Measurements from ENCODE around the gene CTDSP2. TPM values are rescaled to one million over a fixed set of nuclear protein-coding genes. Genes with fewer than 3 reads are reported as not detected.

Gene CTDSP2
- total and polyA plus RNA-seq, 10 of the 15 experiments (the other 5 are each of a cell fraction or from before 2014, with no cell fraction given): 17.3 to 98.2 (median 54.1) TPM

DNA sequence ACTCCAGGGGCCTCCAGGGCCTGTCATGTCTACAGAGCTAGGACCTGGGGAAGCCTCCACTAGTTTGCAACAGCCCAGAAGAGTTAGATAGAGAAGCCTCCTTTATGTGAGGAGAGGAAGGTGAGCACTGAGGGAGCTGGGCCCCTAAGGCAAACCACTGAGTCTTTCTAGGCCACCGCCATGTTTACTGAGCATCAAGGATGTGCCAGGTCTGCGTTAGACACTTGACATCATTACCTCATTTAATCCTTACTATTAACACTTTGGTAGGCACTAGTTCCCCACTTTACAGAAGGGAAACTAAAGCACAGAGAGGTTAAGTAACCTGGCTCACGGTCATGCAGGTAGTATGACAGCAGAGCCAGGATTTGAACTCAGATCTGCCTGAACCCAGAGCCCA is 12.9 kb downstream of the CTDSP2 start (continued):
- no peak for TF ChIP-seq CEBPB (IDR thresholded peaks at IDR 0.05; ENCODE audit: borderline replicate concordance in 1 of 2, low read depth in 2 of 2, low read length in 2 of 2)
- TF ChIP-seq ESRRA (IDR thresholded peaks at IDR 0.05; ENCODE audit: low read length): no peak
- TF ChIP-seq POLR2AphosphoS2 (IDR thresholded peaks at IDR 0.05; ENCODE audit: low read depth, low read length): no peak
- TF ChIP-seq PAX8 (IDR thresholded peaks at IDR 0.05): no peak
- no peak for TF ChIP-seq EED (IDR thresholded peaks at IDR 0.05; ENCODE audit: low read depth)
- TF ChIP-seq NRF1 (conservative IDR thresholded peaks at IDR 0.05; ENCODE audit: low read depth, low read length): no peak
- TF ChIP-seq EGR1 (IDR thresholded peaks at IDR 0.05; ENCODE audit: borderline replicate concordance in 1 of 2, low read depth in 2 of 2, low read length in 2 of 2): no peak
- TF ChIP-seq, protein P1, sequence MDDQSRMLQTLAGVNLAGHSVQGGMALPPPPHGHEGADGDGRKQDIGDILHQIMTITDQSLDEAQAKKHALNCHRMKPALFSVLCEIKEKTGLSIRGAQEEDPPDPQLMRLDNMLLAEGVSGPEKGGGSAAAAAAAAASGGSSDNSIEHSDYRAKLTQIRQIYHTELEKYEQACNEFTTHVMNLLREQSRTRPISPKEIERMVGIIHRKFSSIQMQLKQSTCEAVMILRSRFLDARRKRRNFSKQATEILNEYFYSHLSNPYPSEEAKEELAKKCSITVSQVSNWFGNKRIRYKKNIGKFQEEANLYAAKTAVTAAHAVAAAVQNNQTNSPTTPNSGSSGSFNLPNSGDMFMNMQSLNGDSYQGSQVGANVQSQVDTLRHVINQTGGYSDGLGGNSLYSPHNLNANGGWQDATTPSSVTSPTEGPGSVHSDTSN (IDR thresholded peaks at IDR 0.05; ENCODE audit: insufficient replicate concordance, low read depth, low read length): no peak
- no peak for TF ChIP-seq ZNF207 (IDR thresholded peaks at IDR 0.05; ENCODE audit: borderline replicate concordance)
- TF ChIP-seq RUNX3 (IDR thresholded peaks at IDR 0.05; ENCODE audit: low read length): no peak

GRCh38 chr12:57832966-57833365 is 13.6 kb downstream of the CTDSP2 start:
- no peak overlapping the region for H3K9ac ChIP-seq (ENCODE audit: control insufficient read depth, insufficient read depth, low read length)
- WGBS (ENCODE audit: insufficient coverage, insufficient replicate concordance, low lambda C conversion rate, missing lambda C conversion rate): 33% methylated on average over 10 of the region's 10 CpGs
- DNase-seq (ENCODE audit: low read depth, low spot score): no peak
- TF ChIP-seq JUNB (IDR thresholded peaks at IDR 0.05): peak; percentile 52
- no peak for TF ChIP-seq MYC (IDR thresholded peaks at IDR 0.05; ENCODE audit: insufficient read depth, insufficient read length, insufficient replicate concordance, low read length, severe bottlenecking)
- TF ChIP-seq EGR1 (IDR thresholded peaks at IDR 0.05; ENCODE audit: borderline replicate concordance in 1 of 2, low read depth in 2 of 2, low read length in 2 of 2): no peak
- peak; percentile 90 for TF ChIP-seq NR2F1 (conservative IDR thresholded peaks at IDR 0.05)
- no peak for TF ChIP-seq NFYA (IDR thresholded peaks at IDR 0.05; ENCODE audit: borderline replicate concordance, low read depth, low read length)
- TF ChIP-seq TCF12 (IDR thresholded peaks at IDR 0.05; ENCODE audit: low read depth, low read length): peak; percentile 48; the same call in 1 of the 2 replicates
- TF ChIP-seq FOXM1 (IDR thresholded peaks at IDR 0.05; ENCODE audit: low read depth, low read length): no peak
- peak; percentile 40; the same call in 1 of the 2 replicates for TF ChIP-seq RUNX3 (IDR thresholded peaks at IDR 0.05; ENCODE audit: low read length)
- no peak for TF ChIP-seq STAT3 (IDR thresholded peaks at IDR 0.05; ENCODE audit: low read depth, low read length)
- TF ChIP-seq, protein P2, sequence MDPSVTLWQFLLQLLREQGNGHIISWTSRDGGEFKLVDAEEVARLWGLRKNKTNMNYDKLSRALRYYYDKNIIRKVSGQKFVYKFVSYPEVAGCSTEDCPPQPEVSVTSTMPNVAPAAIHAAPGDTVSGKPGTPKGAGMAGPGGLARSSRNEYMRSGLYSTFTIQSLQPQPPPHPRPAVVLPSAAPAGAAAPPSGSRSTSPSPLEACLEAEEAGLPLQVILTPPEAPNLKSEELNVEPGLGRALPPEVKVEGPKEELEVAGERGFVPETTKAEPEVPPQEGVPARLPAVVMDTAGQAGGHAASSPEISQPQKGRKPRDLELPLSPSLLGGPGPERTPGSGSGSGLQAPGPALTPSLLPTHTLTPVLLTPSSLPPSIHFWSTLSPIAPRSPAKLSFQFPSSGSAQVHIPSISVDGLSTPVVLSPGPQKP (IDR thresholded peaks at IDR 0.05; ENCODE audit: low read depth, low read length): no peak
- 0 out of 2 replicates have a peak, but pooled peaks have one; percentile 21 for TF ChIP-seq PAX5 (IDR thresholded peaks at IDR 0.05; ENCODE audit: borderline replicate concordance, low read depth, low read length)

More at GRCh38 chr12:57832966-57833365, 13.6 kb downstream of the CTDSP2 start:
- peaks cover 4 to 14% of the 10 kb centered on the region in 2 experiments for H3K36me3 ChIP-seq (ENCODE audit: control insufficient read depth in 2 of 2, insufficient read depth in 2 of 2, low read length in 1 of 2)
- ATAC-seq (peak; percentile 2; the same call in 1 of the 3 replicates), FAIRE-seq (no peak)
- in situ Hi-C loops (cut with MboI) (no loop called here), intact Hi-C loops (cut with micrococcal nuclease; ENCODE audit: unreplicated experiment) (loop anchor here (5.0 kb wide), 1 partner anchor 76 kb away; the partner anchor contains the start of gene MARCHF9)
- peaks cover 8% of the 10 kb centered on the region for H4K20me1 ChIP-seq (ENCODE audit: control insufficient read depth, insufficient read depth)
- SMC1A ChIA-PET (ENCODE audit: uncharacterized antibody, unreplicated experiment): interaction anchor here (0.8 to 17.6 kb wide), 9 partner anchors 11 to 110 kb away, joined by 3 to 416 read pairs (median 4); partner anchors contain the start of gene AVIL
- no peaks in the 10 kb centered on the region for H3K9me3 ChIP-seq (replicated peaks; ENCODE audit: control insufficient read depth, insufficient read depth, low read length)
- CTCF ChIA-PET: interaction anchor here (0.9 to 8.4 kb wide), 19 partner anchors 10 to 84 kb away, joined by 3 to 226 read pairs (median 5); no protein-coding TSS in a partner anchor
- no TSS peak for BruUV-seq (replicated peaks)
- no peak overlapping the region; the same call in 1 of the 2 replicates for H3K27ac ChIP-seq (ENCODE audit: control insufficient read depth, insufficient read depth)
- no peak overlapping the region for H2AFZ ChIP-seq (ENCODE audit: control insufficient read depth, low read depth, low read length)
- H3K4me2 ChIP-seq (ENCODE audit: control insufficient read depth, insufficient read depth): peak overlapping the region; percentile 61
- H3K4me1 ChIP-seq (ENCODE audit: control insufficient read depth, insufficient read depth, low read length): peaks cover 64% of the 10 kb centered on the region
- peaks cover 60% of the 10 kb centered on the region for H3K79me2 ChIP-seq (ENCODE audit: control insufficient read depth, insufficient read depth, low read length)
- peak overlapping the region; percentile 30; the same call in 1 of the 2 replicates for H3K4me3 ChIP-seq
- POLR2A ChIA-PET: interaction anchor here (1.5 to 8.1 kb wide), 3 partner anchors 14 to 108 kb away, joined by 3 to 112 read pairs (median 5); partner anchors contain the start of genes ATP23 and AVIL
- H3K27me3 ChIP-seq (replicated peaks in 1 of 2; ENCODE audit: control insufficient read depth in 2 of 2, insufficient read depth in 2 of 2, low read length in 1 of 2): no peaks in the 10 kb centered on the region
- RAD21 ChIA-PET (ENCODE audit: unreplicated experiment): interaction anchor here (0.7 to 8.5 kb wide), 10 partner anchors 12 to 226 kb away, joined by 3 to 273 read pairs (median 4); partner anchors contain the start of genes AVIL and CTDSP2
